ENCODE measurements around the gene TSPAN32. TPM values are rescaled to one million over a fixed set of nuclear protein-coding genes. Genes with fewer than 3 reads are reported as not detected.

The TSPAN32 gene
- polyA plus RNA-seq, 2 of the 4 experiments (the other 2 are of a cell fraction), result not detected

GRCh38 chr11:2297623-2298030 is 4.2 kb upstream of the TSPAN32 start:
- no peak overlapping the region for H3K4me2 ChIP-seq
- no peak overlapping the region for H3K4me3 ChIP-seq
- no peak for FAIRE-seq
- 0% methylated on average over 1 of the region's 1 CpG for WGBS (ENCODE audit: missing lambda C conversion rate)
- POLR2A ChIA-PET, result no interaction called here
- no peaks in the 10 kb centered on the region for H3K4me1 ChIP-seq
- CTCF ChIA-PET, result interaction anchor here (1.5 to 30.6 kb wide), 7 partner anchors 10 to 234 kb away, joined by 4 to 903 read pairs (median 30); partner anchors contain the start of gene TSSC4
- no peak overlapping the region for H3K27ac ChIP-seq
- H3K9me3 ChIP-seq, result no peaks in the 10 kb centered on the region
- ATAC-seq, result no peak
- DNase-seq (ENCODE audit: low read depth in 1 of 2, low spot score in 1 of 2), result no peak
- no peak for TF ChIP-seq ELK1 (IDR thresholded peaks at IDR 0.05; ENCODE audit: low read depth, low read length)
- no peak for TF ChIP-seq RARB (CRISPR knock-in tag; IDR thresholded peaks at IDR 0.05)
- TF ChIP-seq HOXA7 (CRISPR knock-in tag; IDR thresholded peaks at IDR 0.05), result no peak
- no peak for TF ChIP-seq NR3C1 (IDR thresholded peaks at IDR 0.05)
- TF ChIP-seq CTCF (IDR thresholded peaks at IDR 0.05), result no peak
- no peak for TF ChIP-seq KDM5A (IDR thresholded peaks at IDR 0.05)
- TF ChIP-seq HOXB13 (CRISPR knock-in tag; IDR thresholded peaks at IDR 0.05; ENCODE audit: low read depth), result no peak
- no peak for TF ChIP-seq EP300 (IDR thresholded peaks at IDR 0.05)
- no peak for TF ChIP-seq RAD21 (conservative IDR thresholded peaks at IDR 0.05 in 1 of 2, IDR thresholded peaks at IDR 0.05 in 1 of 2)
- TF ChIP-seq JUNB (IDR thresholded peaks at IDR 0.05), result no peak

GRCh38 chr11:2298131-2298794 is 3.5 kb upstream of the TSPAN32 start:
- ChIA-PET POLR2A (no interaction called here), CTCF (interaction anchor here (0.7 to 30.6 kb wide), 16 partner anchors 8 to 233 kb away, joined by 3 to 903 read pairs (median 8); partner anchors contain the start of gene TSSC4)
- no peak for FAIRE-seq
- no peak for TF ChIP-seq GATA3 (IDR thresholded peaks at IDR 0.05; ENCODE audit: borderline replicate concordance)
- no peak for TF ChIP-seq BCL3 (IDR thresholded peaks at IDR 0.05)
- H3K9me3 ChIP-seq, result no peaks in the 10 kb centered on the region
- H3K4me2 ChIP-seq, result no peak overlapping the region
- no peak overlapping the region for H3K4me3 ChIP-seq
- ATAC-seq, result no peak
- WGBS (ENCODE audit: missing lambda C conversion rate), result 47% methylated on average over 5 of the region's 14 CpGs
- no peak overlapping the region for H3K27ac ChIP-seq
- DNase-seq (ENCODE audit: low read depth in 1 of 2, low spot score in 1 of 2), result no peak
- H3K4me1 ChIP-seq, result no peaks in the 10 kb centered on the region

GRCh38 chr11:2298795-2299761 is 2.7 kb upstream of the TSPAN32 start:
- Histone ChIP-seq H3K4me1 (no peaks in the 10 kb centered on the region), H3K9me3 (no peaks in the 10 kb centered on the region), H3K4me2 (no peak overlapping the region), H3K4me3 (no peak overlapping the region), H3K27ac (no peak overlapping the region)
- CTCF ChIA-PET, result interaction anchor here (0.7 to 30.6 kb wide), 24 partner anchors 8 to 233 kb away, joined by 3 to 903 read pairs (median 4); partner anchors contain the start of gene TSSC4
- DNase-seq (ENCODE audit: low read depth in 1 of 2, low spot score in 1 of 2) (peak; percentile 57 to 59), FAIRE-seq (no peak), ATAC-seq (peak in 1 of 2 experiments; percentile 81; a peak in 3 of 6 replicates)
- WGBS (ENCODE audit: missing lambda C conversion rate), result 52% methylated on average over 10 of the region's 18 CpGs
- POLR2A ChIA-PET, result no interaction called here
- TF ChIP-seq FOXS1 (CRISPR knock-in tag; IDR thresholded peaks at IDR 0.05), result no peak
- TF ChIP-seq RAD21 (conservative IDR thresholded peaks at IDR 0.05 in 1 of 2, IDR thresholded peaks at IDR 0.05 in 1 of 2), result peak; percentile 72 to 81
- TF ChIP-seq PHF8 (IDR thresholded peaks at IDR 0.05; ENCODE audit: borderline replicate concordance, low read depth), result no peak
- peak; percentile 45 for TF ChIP-seq CTCF (IDR thresholded peaks at IDR 0.05)
- TF ChIP-seq SMC3 (IDR thresholded peaks at IDR 0.05), result peak; percentile 76
- no peak for TF ChIP-seq HDAC2 (IDR thresholded peaks at IDR 0.05)
- no peak for TF ChIP-seq JUN (IDR thresholded peaks at IDR 0.05)

All from A549 (cell line).